IMR-90 (cell line): ENCODE data around the gene EIF1AD. TPM values are rescaled to one million over a fixed set of nuclear protein-coding genes. Genes with fewer than 3 reads are reported as not detected.

Source experiments
- ATAC-seq: fragments of 200-7000 bp; cut with Tn5 transposase; 2 replicates; pipeline ENCODE4 v1.9.1; 2020; ENCODE audit warnings: low read depth, mild to moderate bottlenecking, moderate library complexity
- BruUV-seq: library from RNA; stranded (reverse); fragments of 400-500 nt; replicated peaks from 2 replicates; lab custom pipeline; 2021; lab: Mats Ljungman, UMichigan
- CTCF ChIA-PET: fragments of 300-600 bp; formaldehyde crosslinking; extraction: SDS; loops from one replicate; lab custom pipeline; 2021; ENCODE audit warnings: antibody characterized with exemption; lab: Yijun Ruan, JAX
- POLR2A ChIA-PET: fragments of 300-600 bp; sonication (Branson Sonifier 250); formaldehyde crosslinking; loops from one replicate; lab custom pipeline; 2022; ENCODE audit warnings: antibody characterized with exemption; ENCODE audit not compliant: unreplicated experiment; lab: Charles Lee
- DNase-seq: peaks from one replicate; pipeline ENCODE4 v3.0.0; 2013
- H2AFZ ChIP-seq: replicated peaks from 2 replicates; pipeline ENCODE3; 2013; ENCODE audit warnings: low read length, mild to moderate bottlenecking; ENCODE audit not compliant: poor library complexity
- H2AK5ac ChIP-seq: 2 replicates; pipeline ENCODE4 v1.6.1; 2013; ENCODE audit warnings: low read depth, low read length, inconsistent platforms
- H2AK9ac ChIP-seq: replicated peaks from 2 replicates; pipeline ENCODE3; 2013; ENCODE audit warnings: mild to moderate bottlenecking, low read depth, low read length, moderate library complexity; ENCODE audit not compliant: poor library complexity
- H2BK120ac ChIP-seq: 2 replicates; pipeline ENCODE4 v1.6.1; 2013; ENCODE audit warnings: low read depth, low read length, inconsistent platforms
- H2BK15ac ChIP-seq: 3 replicates; pipeline ENCODE4 v1.6.1; 2013; ENCODE audit warnings: low read depth, low read length, inconsistent platforms
- H2BK20ac ChIP-seq: 2 replicates; pipeline ENCODE4 v1.6.1; 2013; ENCODE audit warnings: low read depth, mild to moderate bottlenecking, inconsistent platforms, low read length, moderate library complexity
- H2BK5ac ChIP-seq: 2 replicates; pipeline ENCODE4 v1.6.1; 2013; ENCODE audit warnings: mild to moderate bottlenecking, low read depth, low read length, inconsistent platforms; ENCODE audit not compliant: poor library complexity, severe bottlenecking
- H3K14ac ChIP-seq: replicated peaks from 2 replicates; pipeline ENCODE4 v1.6.1; 2013; ENCODE audit warnings: low read depth, low read length, inconsistent platforms
- H3K18ac ChIP-seq: 2 replicates; pipeline ENCODE4 v1.6.1; 2013; ENCODE audit warnings: low read depth, low read length, control low read depth
- H3K23ac ChIP-seq: 2 replicates; pipeline ENCODE4 v1.6.1; 2013; ENCODE audit warnings: low read depth, low read length, inconsistent platforms
- H3K27ac ChIP-seq: 2 replicates; pipeline ENCODE4 v1.5.1; 2013; ENCODE audit warnings: mild to moderate bottlenecking, control low read depth, low read length; ENCODE audit not compliant: insufficient read depth
- H3K27me3 ChIP-seq: 2 replicates; pipeline ENCODE4 v1.6.1; 2013; ENCODE audit warnings: low read length; ENCODE audit not compliant: control insufficient read depth, insufficient read depth
- H3K36me3 ChIP-seq: 2 replicates; pipeline ENCODE4 v1.6.1; 2013; ENCODE audit warnings: low read length, mixed read lengths; ENCODE audit not compliant: control insufficient read depth, insufficient read depth
- H3K4ac ChIP-seq: 2 replicates; pipeline ENCODE4 v1.6.1; 2013; ENCODE audit warnings: low read depth, low read length, inconsistent platforms
- H3K4me1 ChIP-seq: 2 replicates; pipeline ENCODE4 v1.6.1; 2013; ENCODE audit warnings: low read length, mixed read lengths; ENCODE audit not compliant: control insufficient read depth, insufficient read depth
- H3K4me2 ChIP-seq: 2 replicates; pipeline ENCODE4 v1.6.1; 2013; ENCODE audit warnings: low read depth, mild to moderate bottlenecking, control low read depth, low read length, moderate library complexity
- H3K4me3 ChIP-seq: 2 replicates; pipeline ENCODE4 v1.5.1; 2013; ENCODE audit warnings: low read depth, mild to moderate bottlenecking, control low read depth, low read length, moderate library complexity; ENCODE audit not compliant: insufficient read depth
- H3K56ac ChIP-seq: 2 replicates; pipeline ENCODE4 v1.6.1; 2013; ENCODE audit warnings: low read length, inconsistent platforms; ENCODE audit not compliant: insufficient read depth; ENCODE audit errors: extremely low read depth
- H3K79me1 ChIP-seq, 2 experiments: 2 replicates each; pipeline ENCODE4 v1.6.1; 2013; ENCODE audit warnings: low read length in 2 of 2, inconsistent platforms in 1 of 2, low read depth in 1 of 2
- H3K9ac ChIP-seq: 2 replicates; pipeline ENCODE4 v1.6.1; 2013; ENCODE audit warnings: low read depth, low read length, control low read depth
- H3K9me1 ChIP-seq: 2 replicates; pipeline ENCODE4 v1.6.1; 2013; ENCODE audit warnings: low read length, inconsistent platforms; ENCODE audit not compliant: insufficient read depth
- H3K9me3 ChIP-seq: 2 replicates; pipeline ENCODE4 v1.6.1; 2013; ENCODE audit warnings: low read length; ENCODE audit not compliant: control insufficient read depth, insufficient read depth
- H4K20me1 ChIP-seq: 2 replicates; pipeline ENCODE4 v1.6.1; 2013; ENCODE audit warnings: low read length, inconsistent platforms; ENCODE audit not compliant: insufficient read depth
- H4K5ac ChIP-seq: 2 replicates; pipeline ENCODE4 v1.6.1; 2013; ENCODE audit warnings: mild to moderate bottlenecking, low read depth, low read length, control low read depth
- H4K8ac ChIP-seq, 2 experiments: 2 replicates each; pipeline ENCODE4 v1.6.1; 2013; ENCODE audit warnings: low read depth in 2 of 2, low read length in 2 of 2, control low read depth in 1 of 2, inconsistent platforms in 1 of 2
- H4K91ac ChIP-seq: 2 replicates; pipeline ENCODE4 v1.6.1; 2013; ENCODE audit warnings: low read depth, low read length, inconsistent platforms; ENCODE audit not compliant: insufficient read depth
- CEBPB ChIP-seq: IDR thresholded peaks from 2 replicates; pipeline ENCODE4 v1.6.1; 2012; ENCODE audit warnings: low read depth, low read length, improper control_type of control experiment
- CHD1 ChIP-seq: IDR thresholded peaks from 2 replicates; pipeline ENCODE4 v1.6.1; 2012; ENCODE audit warnings: low read depth, low read length, improper control_type of control experiment
- ELK1 ChIP-seq: fragments of 150-350 bp; IDR thresholded peaks from 2 replicates; pipeline ENCODE4 v1.6.1; 2016; ENCODE audit warnings: low read depth, mild to moderate bottlenecking, low read length, moderate library complexity, borderline replicate concordance
- NFE2L2 ChIP-seq: fragments of 150-350 bp; IDR thresholded peaks from 2 replicates; pipeline ENCODE4 v1.6.1; 2016; ENCODE audit warnings: low read depth, mild to moderate bottlenecking, low read length
- RCOR1 ChIP-seq: IDR thresholded peaks from 2 replicates; pipeline ENCODE4 v1.6.1; 2012; ENCODE audit warnings: mild to moderate bottlenecking, low read length, improper control_type of control experiment; ENCODE audit not compliant: insufficient replicate concordance
- SMC3 ChIP-seq: fragments of 150-350 bp; IDR thresholded peaks from 2 replicates; pipeline ENCODE4 v1.6.1; 2016; ENCODE audit warnings: low read depth, mild to moderate bottlenecking, antibody characterized with exemption, low read length, moderate library complexity
- WGBS, 2 experiments: methylation state at CpG; one replicate each; pipeline versions ENCODE4 v1.1.5 to v1.1.7; 2013; ENCODE audit warnings: missing lambda C conversion rate in 2 of 2; ENCODE audit not compliant: insufficient read length in 1 of 2; ENCODE audit errors: extremely low coverage in 2 of 2; 5-methylcytosine and 5-hydroxymethylcytosine counted together
- dilution Hi-C: fragments of 300-500 bp; cut with HindIII; formaldehyde crosslinking; loops from one replicate; pipeline ENCODE4 v1.14.3; 2018; ENCODE audit warnings: low sequenced_read_pairs; ENCODE audit not compliant: unreplicated experiment
- in situ Hi-C: fragments of 300-500 bp; cut with MboI; formaldehyde crosslinking; loops from 3 replicates; pipeline ENCODE4 v1.14.3; 2019; ENCODE audit warnings: low sequenced_read_pairs, inconsistent platforms, mixed read lengths
- intact Hi-C: fragments of 100-400 bp; cut with micrococcal nuclease; formaldehyde crosslinking; loops from 2 replicates; pipeline ENCODE4 v1.10.0; 2022
- polyA plus RNA-seq, 3 experiments: library from polyadenylated mRNA; depleted of rRNA; stranded (reverse); fragments of >200 nt; gene quantifications; 2 replicates each; pipeline ENCODE4 v1.2.3, GENCODE V29; 2012; ENCODE audit warnings: low replicate concordance in 1 of 3
- total RNA-seq: library from RNA; depleted of rRNA; stranded (reverse); fragments of >200 nt; gene quantifications from 2 replicates; pipeline ENCODE4 v1.2.3, GENCODE V29; 2012

EIF1AD gene
- total and polyA plus RNA-seq, 2 of the 4 experiments (the other 2 are of a cell fraction) = 32.5 to 62.6 TPM

DNA sequence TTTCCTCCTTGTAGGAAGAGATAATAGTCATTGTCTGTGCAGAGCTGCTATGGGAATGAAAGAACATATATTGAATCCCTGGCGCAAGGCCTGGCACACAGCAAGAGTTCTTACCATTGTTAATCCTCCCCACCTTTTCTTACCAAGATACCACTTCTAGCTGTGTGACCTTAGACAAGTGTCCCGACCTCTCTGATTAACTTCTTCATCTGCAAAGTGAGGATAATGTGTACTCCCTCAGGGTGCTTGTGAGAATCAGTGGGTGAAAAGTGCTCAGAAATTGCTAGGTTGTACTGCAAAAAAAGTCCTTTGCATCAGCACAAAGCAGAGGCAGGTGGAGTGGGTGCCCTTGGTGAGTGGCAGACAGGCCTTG is 6.1 kb upstream of the EIF1AD start (continued):
- TF ChIP-seq ELK1 = no peak
- TF ChIP-seq RCOR1 = no peak
- no peak for TF ChIP-seq SMC3
- TF ChIP-seq NFE2L2 = no peak
- no peak for TF ChIP-seq CHD1

DNA sequence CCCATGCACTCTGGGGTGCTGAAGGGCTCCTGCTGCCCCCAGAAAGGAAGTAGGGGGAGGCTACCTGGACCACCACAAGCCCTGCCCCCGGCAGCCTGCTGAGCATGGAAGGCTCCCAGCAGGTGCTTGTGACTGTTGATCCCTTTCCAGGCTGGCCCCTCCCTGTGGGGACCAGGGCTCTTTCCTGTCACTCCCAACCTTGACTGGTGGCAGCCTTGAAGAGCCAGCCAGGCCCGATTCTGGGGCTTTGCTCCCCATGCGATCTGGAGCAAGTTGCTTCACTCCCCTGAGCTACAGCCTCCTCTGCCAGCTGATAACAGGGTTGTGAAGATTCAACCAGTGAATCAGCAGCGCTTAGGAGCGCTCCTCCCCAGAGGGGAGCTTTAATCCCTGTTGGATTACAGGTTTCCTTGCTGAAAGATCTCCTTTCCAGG is 5.3 kb upstream of the EIF1AD start:
- H2BK20ac ChIP-seq = no peak overlapping the region
- dilution Hi-C loops (no loop called here), in situ Hi-C loops (no loop called here), intact Hi-C loops (no loop called here)
- H3K9me3 ChIP-seq = no peaks in the 10 kb centered on the region
- no peak overlapping the region for H2BK120ac ChIP-seq
- H2AK9ac ChIP-seq = no peak overlapping the region
- no peaks in the 10 kb centered on the region; the same call in none of the 2 replicates for H3K4me1 ChIP-seq
- H3K56ac ChIP-seq = no peak overlapping the region
- no peak overlapping the region for H3K4ac ChIP-seq
- no peak overlapping the region for H3K18ac ChIP-seq
- H3K4me2 ChIP-seq = no peak overlapping the region
- ATAC-seq = no peak
- H3K27me3 ChIP-seq = peaks cover 13% of the 10 kb centered on the region
- no peak overlapping the region for H4K8ac ChIP-seq
- no peak for TF ChIP-seq CHD1
- 0 out of 2 replicates have a peak, but pooled peaks have one; percentile 20 for TF ChIP-seq CEBPB
- no peak overlapping the region for H2BK15ac ChIP-seq
- no peak overlapping the region for H2BK5ac ChIP-seq
- H2AFZ ChIP-seq = no peak overlapping the region
- no peak overlapping the region for H3K23ac ChIP-seq
- no peak overlapping the region for H3K27ac ChIP-seq
- H3K9me1 ChIP-seq = no peaks in the 10 kb centered on the region
- ChIA-PET CTCF (no interaction called here), POLR2A (no interaction called here)
- H4K91ac ChIP-seq = no peak overlapping the region
- H3K36me3 ChIP-seq = peaks cover 7% of the 10 kb centered on the region; the same call in 1 of the 2 replicates
- H3K4me3 ChIP-seq = no peak overlapping the region
- BruUV-seq = no TSS peak
- 33% methylated on average over 1 of the region's 5 CpGs; no CpG with 5 or more reads in 1 of the 2 experiments for WGBS, 2 experiments
- no peaks in the 10 kb centered on the region for H4K20me1 ChIP-seq
- DNase-seq = no peak
- H4K5ac ChIP-seq = no peak overlapping the region
- H2AK5ac ChIP-seq = no peak overlapping the region
- peaks cover 14 to 17% of the 10 kb centered on the region in 2 experiments for H3K79me1 ChIP-seq
- H3K9ac ChIP-seq = no peak overlapping the region
- no peak overlapping the region for H3K14ac ChIP-seq
